ENCODE results near the gene FIBCD1.

GRCh38 chr9:130857864-130858738, 80.9 kb downstream of the FIBCD1 start:
- no peak for TF ChIP-seq CTCF (conservative IDR thresholded peaks at IDR 0.05; ENCODE audit: low read length)
- TF ChIP-seq EZH2phosphoT487 (IDR thresholded peaks at IDR 0.05; ENCODE audit: borderline replicate concordance, low read depth, low read length): no peak

Data from OCI-LY7 (cell line).